Activated CD8-positive, alpha-beta T cell treated with anti-CD3 and anti-CD28 coated beads for 36 hours (primary cell): ENCODE measurements around the gene TBCC. TPM values are rescaled to one million over a fixed set of nuclear protein-coding genes. Genes with fewer than 3 reads are reported as not detected.
A peak's percentile ranks its signal among the peaks of the same experiment; 100 is the strongest.

ENCODE experiments used
- ATAC-seq: fragments of 200-7000 bp; cut with Tn5 transposase; one replicate; pipeline ENCODE4 v1.10.0; 2021; ENCODE audit warnings: mild to moderate bottlenecking, moderate library complexity
- CTCF ChIA-PET: fragments of 350-600 bp; sonication (Branson Sonifier 250); formaldehyde crosslinking; loops from one replicate; lab custom pipeline; 2021; ENCODE audit warnings: antibody characterized with exemption; lab: Charles Lee
- POLR2A ChIA-PET: fragments of 350-600 bp; sonication (Branson Sonifier 250); formaldehyde crosslinking; loops from one replicate; lab custom pipeline; 2021; ENCODE audit warnings: antibody characterized with exemption; lab: Charles Lee
- DNase-seq: peaks from one replicate; pipeline ENCODE4 v3.0.0-alpha.2; 2020
- H3K27ac Mint-ChIP-seq: one replicate; pipeline ENCODE4 v1.8.0; 2021; ENCODE audit warnings: mild to moderate bottlenecking, mixed read lengths
- H3K27me3 Mint-ChIP-seq: one replicate; pipeline ENCODE4 v1.8.0; 2021; ENCODE audit warnings: mixed read lengths
- H3K36me3 Mint-ChIP-seq: one replicate; pipeline ENCODE4 v1.8.0; 2021; ENCODE audit warnings: low read depth, mixed read lengths
- H3K4me1 Mint-ChIP-seq: one replicate; pipeline ENCODE4 v1.8.0; 2021; ENCODE audit warnings: low read depth, mixed read lengths
- H3K4me3 Mint-ChIP-seq: one replicate; pipeline ENCODE4 v1.8.0; 2021; ENCODE audit warnings: mild to moderate bottlenecking, moderate library complexity, mixed read lengths
- H3K9me3 Mint-ChIP-seq: one replicate; pipeline ENCODE4 v1.8.0; 2021; ENCODE audit warnings: mixed read lengths
- intact Hi-C: fragments of 100-400 bp; cut with micrococcal nuclease; formaldehyde crosslinking; loops from one replicate; pipeline ENCODE4 v1.10.0; 2022
- total RNA-seq, 2 experiments: library from RNA; stranded (reverse); gene quantifications; one replicate each; pipeline ENCODE4 v1.2.3, GENCODE V29; 2021
- TF ChIP-seq, protein P1 (sequence below): fragments of 200-600 bp; IDR thresholded peaks from one replicate; pipeline ENCODE4 v1.8.0; 2022; ENCODE audit warnings: antibody characterized with exemption, mild to moderate bottlenecking

Gene TBCC
- total RNA-seq, 2 experiments from 2014 or later: 16.0 to 16.3 TPM

DNA sequence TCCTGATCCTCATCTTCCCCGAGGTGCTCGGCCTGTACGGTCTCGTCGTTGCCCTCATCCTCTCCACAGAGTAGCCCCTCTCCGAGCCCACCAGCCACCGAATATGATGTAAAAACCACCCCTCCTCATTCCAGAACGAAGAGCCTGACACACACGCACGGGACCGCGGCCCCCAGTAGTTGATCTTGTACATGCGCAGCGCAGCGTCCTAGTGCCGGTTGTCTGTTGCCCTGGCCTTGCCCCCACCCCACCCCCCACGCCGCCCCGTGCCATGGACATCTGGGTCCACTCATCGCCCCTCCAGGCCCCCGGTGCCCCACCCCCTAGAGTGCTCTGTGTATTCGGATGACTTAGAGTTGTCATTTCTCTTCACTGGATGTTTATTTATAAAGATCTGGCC is 18.3 kb downstream of the TBCC start:
- Mint-ChIP-seq H3K4me3 (peak overlapping the region; percentile 75), H3K36me3 (peaks cover 2% of the 10 kb centered on the region), H3K9me3 (no peaks in the 10 kb centered on the region), H3K4me1 (peaks cover 16% of the 10 kb centered on the region), H3K27ac (peak overlapping the region; percentile 96), H3K27me3 (no peaks in the 10 kb centered on the region)
- DNase-seq (no peak), ATAC-seq (no peak)
- POLR2A ChIA-PET: interaction anchor here (0.6 to 1.9 kb wide), 8 partner anchors 15 to 164 kb away, joined by 3 to 10 read pairs (median 5); partner anchors contain the start of genes TBCC and UBR2
- CTCF ChIA-PET: interaction anchor here (0.9 to 3.2 kb wide), 12 partner anchors 10 to 246 kb away, joined by 3 to 89 read pairs (median 8); partner anchors contain the start of genes RPL7L1 and TBCC
- TF ChIP-seq, protein P1, sequence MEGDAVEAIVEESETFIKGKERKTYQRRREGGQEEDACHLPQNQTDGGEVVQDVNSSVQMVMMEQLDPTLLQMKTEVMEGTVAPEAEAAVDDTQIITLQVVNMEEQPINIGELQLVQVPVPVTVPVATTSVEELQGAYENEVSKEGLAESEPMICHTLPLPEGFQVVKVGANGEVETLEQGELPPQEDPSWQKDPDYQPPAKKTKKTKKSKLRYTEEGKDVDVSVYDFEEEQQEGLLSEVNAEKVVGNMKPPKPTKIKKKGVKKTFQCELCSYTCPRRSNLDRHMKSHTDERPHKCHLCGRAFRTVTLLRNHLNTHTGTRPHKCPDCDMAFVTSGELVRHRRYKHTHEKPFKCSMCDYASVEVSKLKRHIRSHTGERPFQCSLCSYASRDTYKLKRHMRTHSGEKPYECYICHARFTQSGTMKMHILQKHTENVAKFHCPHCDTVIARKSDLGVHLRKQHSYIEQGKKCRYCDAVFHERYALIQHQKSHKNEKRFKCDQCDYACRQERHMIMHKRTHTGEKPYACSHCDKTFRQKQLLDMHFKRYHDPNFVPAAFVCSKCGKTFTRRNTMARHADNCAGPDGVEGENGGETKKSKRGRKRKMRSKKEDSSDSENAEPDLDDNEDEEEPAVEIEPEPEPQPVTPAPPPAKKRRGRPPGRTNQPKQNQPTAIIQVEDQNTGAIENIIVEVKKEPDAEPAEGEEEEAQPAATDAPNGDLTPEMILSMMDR: no peak
- intact Hi-C loops: loop anchor here (2.0 kb wide), 1 partner anchor 67 kb away; no protein-coding TSS in a partner anchor

DNA sequence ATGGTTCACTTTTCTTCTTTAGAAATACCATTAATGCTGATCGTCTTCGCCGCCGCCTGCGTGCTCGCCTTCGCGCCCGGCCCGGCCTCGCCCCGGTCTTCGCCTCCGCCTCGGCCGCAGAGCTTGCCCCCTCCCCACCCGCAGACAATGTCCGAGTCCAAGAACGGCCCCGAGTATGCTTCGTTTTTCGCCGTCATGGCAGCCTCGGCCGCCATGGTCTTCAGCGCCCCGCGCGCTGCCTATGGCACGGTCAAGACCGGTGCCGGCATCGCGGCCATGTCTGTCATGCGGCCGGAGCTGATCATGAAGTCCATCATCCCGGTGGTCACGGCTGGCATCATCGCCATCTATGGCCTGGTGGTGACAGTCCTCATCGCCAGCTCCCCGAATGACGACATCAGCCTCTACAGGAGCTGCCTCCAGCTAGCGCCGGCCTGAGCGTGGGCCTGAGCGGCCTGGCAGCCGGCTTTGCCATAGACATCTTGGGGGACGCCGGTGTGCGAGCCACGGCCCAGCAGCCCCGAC is 18.8 kb downstream of the TBCC start:
- H3K27ac Mint-ChIP-seq: peak overlapping the region; percentile 96
- TF ChIP-seq, protein P1: no peak
- POLR2A ChIA-PET: interaction anchor here (0.9 to 1.9 kb wide), 8 partner anchors 16 to 163 kb away, joined by 3 to 10 read pairs (median 5); partner anchors contain the start of genes TBCC and UBR2
- H3K27me3 Mint-ChIP-seq: no peaks in the 10 kb centered on the region
- ATAC-seq: no peak
- H3K9me3 Mint-ChIP-seq: no peaks in the 10 kb centered on the region
- CTCF ChIA-PET: interaction anchor here (0.9 to 3.2 kb wide), 25 partner anchors 10 to 410 kb away, joined by 3 to 89 read pairs (median 6); partner anchors contain the start of genes RPL7L1, TBCC and UBR2
- intact Hi-C loops: loop anchor here (2.0 kb wide), 1 partner anchor 66 kb away; no protein-coding TSS in a partner anchor
- peak; percentile 10 for DNase-seq
- peaks cover 2% of the 10 kb centered on the region for H3K36me3 Mint-ChIP-seq
- peak overlapping the region; percentile 75 for H3K4me3 Mint-ChIP-seq
- H3K4me1 Mint-ChIP-seq: peaks cover 16% of the 10 kb centered on the region

- intact Hi-C loops: loop anchor here (2.0 kb wide), 1 partner anchor 66 kb away; no protein-coding TSS in a partner anchor
- Mint-ChIP-seq H3K4me3 (peak overlapping the region; percentile 75), H3K36me3 (peaks cover 2% of the 10 kb centered on the region), H3K27ac (peak overlapping the region; percentile 96), H3K9me3 (no peaks in the 10 kb centered on the region), H3K4me1 (peaks cover 16% of the 10 kb centered on the region), H3K27me3 (no peaks in the 10 kb centered on the region)
- DNase-seq (peak; percentile 88), ATAC-seq (peak; percentile 98)
- ChIA-PET POLR2A (interaction anchor here (0.9 to 1.9 kb wide), 12 partner anchors 16 to 163 kb away, joined by 3 to 10 read pairs (median 5); partner anchors contain the start of genes BICRAL, RPL7L1, TBCC and UBR2), CTCF (interaction anchor here (0.7 to 3.2 kb wide), 45 partner anchors 9 to 665 kb away, joined by 3 to 89 read pairs (median 4); partner anchors contain the start of genes RPL7L1, TBCC and UBR2)
- TF ChIP-seq, protein P1: peak; percentile 94
Observed at GRCh38 chr6:42726485-42727086, 19.3 kb downstream of the TBCC start.

DNA sequence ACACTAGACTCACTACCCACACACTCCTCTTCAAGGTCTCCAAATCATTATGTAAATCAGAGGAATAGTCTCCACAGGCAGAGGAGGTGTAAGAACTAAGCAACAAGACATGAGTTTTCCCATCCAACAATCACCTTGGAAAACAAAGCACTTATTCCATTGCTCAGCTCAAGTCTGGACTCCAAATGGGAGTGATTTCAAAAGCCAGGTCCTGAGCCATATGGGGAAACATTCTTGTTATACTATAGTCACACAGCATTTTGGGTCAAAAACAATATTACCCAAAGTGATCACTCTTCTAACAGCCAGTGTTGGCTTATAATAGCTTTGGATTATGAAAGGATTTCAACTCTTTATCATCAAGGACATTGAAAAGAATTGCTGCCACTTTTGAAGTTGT is 19.9 kb downstream of the TBCC start:
- peaks cover 16% of the 10 kb centered on the region for H3K4me1 Mint-ChIP-seq
- H3K27me3 Mint-ChIP-seq: no peaks in the 10 kb centered on the region
- CTCF ChIA-PET: interaction anchor here (0.6 to 3.2 kb wide), 48 partner anchors 8 to 664 kb away, joined by 3 to 89 read pairs (median 4); partner anchors contain the start of genes RPL7L1, TBCC and UBR2
- H3K9me3 Mint-ChIP-seq: no peaks in the 10 kb centered on the region
- no peak for ATAC-seq
- intact Hi-C loops: loop anchor here (2.0 kb wide), 1 partner anchor 65 kb away; no protein-coding TSS in a partner anchor
- POLR2A ChIA-PET: interaction anchor here (0.6 to 1.9 kb wide), 9 partner anchors 28 to 162 kb away, joined by 3 to 9 read pairs (median 5); partner anchors contain the start of genes BICRAL, RPL7L1 and UBR2
- TF ChIP-seq, protein P1: no peak
- no peak for DNase-seq
- H3K36me3 Mint-ChIP-seq: peaks cover 2% of the 10 kb centered on the region
- peak overlapping the region; percentile 75 for H3K4me3 Mint-ChIP-seq
- peak overlapping the region; percentile 96 for H3K27ac Mint-ChIP-seq
